ENCODE measurements around the gene KLF6. TPM values are rescaled to one million over a fixed set of nuclear protein-coding genes. Genes with fewer than 3 reads are reported as not detected.

Gene KLF6
- total and polyA plus RNA-seq, 9 of the 15 experiments (the other 6 are each of a cell fraction or from before 2014, with no cell fraction given): 3.2 to 23.9 (median 8.0) TPM

GRCh38 chr10:3805201-3805790 is 20.3 kb upstream of the KLF6 start (continued):
- TF ChIP-seq EP300 (IDR thresholded peaks at IDR 0.05; ENCODE audit: low read length): peak; percentile 70
- no peak for TF ChIP-seq ZBTB8A (IDR thresholded peaks at IDR 0.05; ENCODE audit: partially characterized antibody)
- no peak for TF ChIP-seq IRF1 (CRISPR knock-in tag; IDR thresholded peaks at IDR 0.05; ENCODE audit: borderline replicate concordance)
- TF ChIP-seq ZBTB40 (IDR thresholded peaks at IDR 0.05): no peak
- TF ChIP-seq ZBTB40 (CRISPR knock-in tag; IDR thresholded peaks at IDR 0.05): no peak
- TF ChIP-seq NR2C1 (IDR thresholded peaks at IDR 0.05): no peak
- no peak for TF ChIP-seq NR2C1 (tag; IDR thresholded peaks at IDR 0.05)
- no peak for TF ChIP-seq RB1 (IDR thresholded peaks at IDR 0.05; ENCODE audit: low read depth)
- peak; percentile 26 for TF ChIP-seq TAF9B (IDR thresholded peaks at IDR 0.05; ENCODE audit: partially characterized antibody)
- peak; percentile 15; the same call in 1 of the 2 replicates for TF ChIP-seq ATF3 (IDR thresholded peaks at IDR 0.05)
- 0 out of 2 replicates have a peak, but pooled peaks have one; percentile 49 for TF ChIP-seq ATF3 (CRISPR knock-in tag; conservative IDR thresholded peaks at IDR 0.05)
- TF ChIP-seq ZNF280B (CRISPR knock-in tag; IDR thresholded peaks at IDR 0.05): no peak
- no peak for TF ChIP-seq NELFE (IDR thresholded peaks at IDR 0.05; ENCODE audit: insufficient read depth, insufficient read length)
- TF ChIP-seq CREBBP (IDR thresholded peaks at IDR 0.05; ENCODE audit: low read depth, low read length): no peak
- no peak for TF ChIP-seq NR4A1 (CRISPR knock-in tag; IDR thresholded peaks at IDR 0.05)
- no peak for TF ChIP-seq NR4A1 (tag; IDR thresholded peaks at IDR 0.05)
- no peak for TF ChIP-seq PHF8 (IDR thresholded peaks at IDR 0.05; ENCODE audit: borderline replicate concordance, low read length)

Data from K562 (cell line).